ENCODE data around the gene PTPRN2.

DNA sequence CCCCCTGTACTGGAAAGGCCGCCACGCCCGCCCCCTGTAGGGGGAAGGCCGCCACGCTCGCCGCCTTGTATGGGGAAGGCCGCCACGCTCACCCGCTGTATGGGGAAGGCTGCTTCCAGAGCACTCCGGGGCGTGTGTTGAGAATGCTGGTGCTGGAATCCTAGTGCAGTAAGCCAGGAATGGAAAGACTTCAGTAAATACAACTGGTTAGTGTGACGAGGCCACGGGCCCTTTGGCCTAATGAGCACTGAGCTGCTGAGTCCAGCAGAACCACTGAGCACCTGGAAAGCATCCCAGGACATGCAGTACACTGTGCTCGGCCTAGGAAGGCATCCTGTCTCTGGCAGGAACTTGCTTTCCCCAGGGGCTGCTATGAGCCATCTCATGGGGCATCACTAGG, 398.9 kb downstream of the PTPRN2 start:
- TF ChIP-seq, protein P1, sequence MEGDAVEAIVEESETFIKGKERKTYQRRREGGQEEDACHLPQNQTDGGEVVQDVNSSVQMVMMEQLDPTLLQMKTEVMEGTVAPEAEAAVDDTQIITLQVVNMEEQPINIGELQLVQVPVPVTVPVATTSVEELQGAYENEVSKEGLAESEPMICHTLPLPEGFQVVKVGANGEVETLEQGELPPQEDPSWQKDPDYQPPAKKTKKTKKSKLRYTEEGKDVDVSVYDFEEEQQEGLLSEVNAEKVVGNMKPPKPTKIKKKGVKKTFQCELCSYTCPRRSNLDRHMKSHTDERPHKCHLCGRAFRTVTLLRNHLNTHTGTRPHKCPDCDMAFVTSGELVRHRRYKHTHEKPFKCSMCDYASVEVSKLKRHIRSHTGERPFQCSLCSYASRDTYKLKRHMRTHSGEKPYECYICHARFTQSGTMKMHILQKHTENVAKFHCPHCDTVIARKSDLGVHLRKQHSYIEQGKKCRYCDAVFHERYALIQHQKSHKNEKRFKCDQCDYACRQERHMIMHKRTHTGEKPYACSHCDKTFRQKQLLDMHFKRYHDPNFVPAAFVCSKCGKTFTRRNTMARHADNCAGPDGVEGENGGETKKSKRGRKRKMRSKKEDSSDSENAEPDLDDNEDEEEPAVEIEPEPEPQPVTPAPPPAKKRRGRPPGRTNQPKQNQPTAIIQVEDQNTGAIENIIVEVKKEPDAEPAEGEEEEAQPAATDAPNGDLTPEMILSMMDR (conservative IDR thresholded peaks at IDR 0.05; ENCODE audit: low read depth, low read length) = no peak
- no peak for TF ChIP-seq EZH2 (IDR thresholded peaks at IDR 0.05; ENCODE audit: borderline replicate concordance, low read depth, low read length, poor library complexity, severe bottlenecking)

Data from A673 (cell line).